ENCODE data around the gene LZTR1.
"Not testable (repeated sequence)": the region's sequence is repeated elsewhere in the genome, so short reads cannot be mapped to it uniquely, and the experiment has no call there.

LZTR1 gene

GRCh38 chr22:20981787-20982562 lies at the start of gene LZTR1:
Gene LZTR1 (plus strand): TSS chr22:20982297. CDS start chr22:20982372, 75 bp downstream.
- peak; percentile 84 for DNase-seq (ENCODE audit: low spot score)

- no peak for DNase-seq (ENCODE audit: low spot score)
These were observed 48.2 kb upstream of the LZTR1 start for GRCh38 chr22:20933910-20934309.

- not testable (repeated sequence) for DNase-seq (ENCODE audit: low spot score)
These were observed 47.0 kb upstream of the LZTR1 start for GRCh38 chr22:20935049-20935448.

DNA sequence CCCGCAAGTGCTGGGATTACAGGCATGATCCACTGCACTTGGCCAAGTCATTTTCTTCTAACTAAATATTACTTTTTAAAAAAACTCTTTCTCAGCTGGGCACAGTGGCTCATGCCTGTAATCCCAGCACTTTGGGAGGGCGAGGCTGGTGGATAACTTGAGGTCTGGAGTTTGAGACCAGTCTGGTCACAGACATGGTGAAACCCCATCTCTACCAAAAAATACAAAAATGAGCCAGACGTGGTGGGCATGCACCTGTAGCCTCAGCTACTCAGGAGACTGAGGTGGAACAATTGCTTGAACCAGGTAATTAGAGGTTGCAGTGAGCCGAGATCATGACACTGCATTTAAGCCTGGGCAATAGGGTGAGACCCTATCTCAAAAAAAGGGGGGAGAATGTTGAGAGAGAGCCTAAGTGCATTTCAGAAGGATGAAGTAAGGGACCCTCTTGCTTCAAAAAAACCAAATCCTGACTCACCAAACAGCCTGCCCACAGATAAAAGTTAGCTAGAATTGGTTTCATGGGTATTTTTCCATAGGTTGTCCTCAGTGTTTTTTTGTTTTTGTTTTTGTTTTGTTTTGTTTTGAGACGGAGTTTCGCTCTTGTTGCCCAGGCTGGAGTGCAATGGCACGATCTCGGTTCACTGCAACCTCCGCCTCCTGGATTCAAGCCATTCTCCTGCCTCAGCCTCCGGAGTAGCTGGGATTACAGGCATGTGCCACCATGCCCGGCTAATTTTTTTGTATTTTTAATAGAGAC lies 46.1 kb upstream of the LZTR1 start:
- DNase-seq (ENCODE audit: low spot score), result not testable (repeated sequence)

DNA sequence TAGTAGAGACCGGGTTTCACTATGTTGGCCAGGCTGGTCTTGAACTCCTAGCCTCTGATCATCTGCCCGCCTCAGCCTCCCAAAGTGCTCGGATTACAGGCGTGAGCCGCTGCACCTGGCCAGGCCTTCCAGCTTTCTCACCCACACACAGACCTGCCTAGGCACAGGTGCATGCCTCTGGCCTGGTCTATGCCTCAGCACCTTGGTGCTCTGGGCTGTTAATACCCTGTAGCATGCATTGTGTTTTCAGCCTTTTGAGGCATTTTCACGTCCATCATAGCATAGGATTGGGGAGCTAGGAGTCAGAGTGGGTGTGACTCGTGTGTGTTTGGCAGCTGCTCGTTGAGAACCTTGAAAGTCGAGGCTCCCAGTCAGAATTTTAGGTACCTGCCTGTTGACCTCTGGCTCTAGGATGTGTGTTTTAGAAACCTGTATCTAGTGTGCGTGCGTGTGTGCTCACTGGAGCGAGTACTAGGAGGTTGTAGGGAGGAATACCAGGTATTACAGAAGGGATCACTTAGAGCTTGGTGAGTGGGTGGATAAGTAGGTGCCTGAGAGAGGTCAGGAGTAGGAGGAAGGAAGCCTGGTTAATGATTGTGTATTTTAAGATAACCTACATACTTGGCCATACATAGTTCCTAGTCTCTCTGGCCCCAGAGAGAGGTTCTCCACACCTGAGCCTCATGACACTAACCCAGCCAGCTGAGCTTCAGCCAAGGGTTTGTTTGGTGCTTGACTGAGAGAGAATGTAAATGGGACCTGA lies 44.9 kb upstream of the LZTR1 start:
- DNase-seq (ENCODE audit: low spot score), result peak; percentile 54

DNA sequence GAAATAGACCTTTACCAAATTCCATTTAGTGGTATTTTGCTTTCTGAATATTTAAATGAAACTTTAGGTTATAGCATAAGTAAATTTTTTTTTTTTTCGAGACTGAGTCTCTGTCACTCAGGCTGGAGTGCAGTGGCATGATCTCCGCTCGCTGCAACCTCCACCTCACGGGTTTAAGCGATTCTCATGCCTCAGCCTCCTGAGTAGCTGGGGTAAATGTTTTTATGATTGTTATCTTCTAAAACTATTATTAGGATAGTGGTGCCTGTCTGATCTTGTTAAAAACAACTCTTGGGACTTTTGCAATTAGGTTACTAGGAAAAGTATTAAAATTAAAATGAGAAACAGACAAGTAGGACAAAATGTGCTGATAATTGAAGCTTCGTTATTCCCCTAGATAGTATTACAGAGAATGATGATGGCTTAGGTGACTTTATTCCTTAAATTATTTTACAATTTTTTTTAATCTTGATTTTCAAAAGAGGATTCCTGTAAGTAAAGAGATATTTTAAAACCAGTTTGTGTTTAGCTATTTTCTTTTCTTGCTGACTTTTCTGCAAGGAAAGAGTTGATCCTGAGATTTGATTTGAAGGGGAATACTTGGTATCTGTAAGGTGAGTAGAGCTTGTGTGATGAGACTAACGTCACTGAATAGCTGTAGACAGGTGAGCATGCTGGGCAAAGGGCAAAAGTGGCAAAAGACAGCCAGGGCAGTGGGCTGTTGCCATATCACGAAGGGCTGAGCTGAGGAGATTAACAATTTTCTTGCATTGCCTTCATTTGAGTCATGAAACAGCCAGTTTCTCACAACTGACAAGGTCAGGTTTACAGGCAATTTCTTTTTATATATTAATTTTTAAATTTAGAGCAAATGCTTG lies 44.1 kb upstream of the LZTR1 start:
- DNase-seq (ENCODE audit: low spot score), result no peak

GRCh38 chr22:20939457-20940185 lies 42.5 kb upstream of the LZTR1 start:
- DNase-seq (ENCODE audit: low spot score), result not testable (repeated sequence)

DNA sequence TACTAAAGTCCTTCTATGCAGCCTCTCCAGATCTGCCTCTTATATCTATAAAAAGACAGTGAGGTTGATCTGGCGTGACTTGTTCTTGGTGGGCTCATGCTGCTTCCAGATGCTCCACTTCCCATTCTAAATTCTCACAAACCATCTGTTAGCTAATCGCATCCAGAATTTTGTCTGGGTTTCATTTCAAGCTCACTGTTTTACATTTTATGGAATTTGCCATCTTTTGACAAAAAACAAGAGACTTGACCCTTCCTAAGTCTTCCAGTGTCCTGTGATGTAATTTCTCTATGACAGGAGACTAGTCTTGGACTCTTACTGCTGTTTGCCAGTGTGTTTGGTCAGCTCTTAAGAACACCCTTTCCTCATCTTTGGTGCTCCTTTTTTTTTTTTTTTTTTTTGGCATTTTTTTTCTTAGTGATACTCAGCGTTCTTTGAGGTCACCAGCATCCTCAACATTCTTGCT lies 41.9 kb upstream of the LZTR1 start:
- no peak for DNase-seq (ENCODE audit: low spot score)

DNA sequence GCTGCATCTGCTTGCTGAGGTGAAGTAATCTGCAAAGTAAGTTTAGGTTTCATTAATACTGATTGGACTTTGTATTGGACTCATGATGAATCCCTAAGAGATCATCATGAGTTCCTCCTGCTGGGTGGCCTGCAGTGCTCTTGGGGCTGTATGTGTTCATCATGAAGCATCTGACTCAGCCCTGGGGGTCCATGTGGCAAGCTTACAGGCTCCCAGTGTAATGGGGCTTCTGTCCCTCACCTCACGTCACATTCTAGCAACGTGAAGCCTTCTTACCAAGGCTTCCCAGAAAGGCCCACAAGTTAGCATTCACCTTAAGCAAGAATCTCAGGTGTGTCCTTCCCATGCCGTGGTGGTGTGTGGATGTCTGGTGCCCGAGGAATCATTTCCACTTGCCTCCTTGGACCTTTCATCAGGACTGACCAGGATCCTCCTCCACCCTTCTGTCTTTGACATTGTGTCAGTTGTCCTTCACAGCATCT lies 41.2 kb upstream of the LZTR1 start:
- no peak for DNase-seq (ENCODE audit: low spot score)

DNA sequence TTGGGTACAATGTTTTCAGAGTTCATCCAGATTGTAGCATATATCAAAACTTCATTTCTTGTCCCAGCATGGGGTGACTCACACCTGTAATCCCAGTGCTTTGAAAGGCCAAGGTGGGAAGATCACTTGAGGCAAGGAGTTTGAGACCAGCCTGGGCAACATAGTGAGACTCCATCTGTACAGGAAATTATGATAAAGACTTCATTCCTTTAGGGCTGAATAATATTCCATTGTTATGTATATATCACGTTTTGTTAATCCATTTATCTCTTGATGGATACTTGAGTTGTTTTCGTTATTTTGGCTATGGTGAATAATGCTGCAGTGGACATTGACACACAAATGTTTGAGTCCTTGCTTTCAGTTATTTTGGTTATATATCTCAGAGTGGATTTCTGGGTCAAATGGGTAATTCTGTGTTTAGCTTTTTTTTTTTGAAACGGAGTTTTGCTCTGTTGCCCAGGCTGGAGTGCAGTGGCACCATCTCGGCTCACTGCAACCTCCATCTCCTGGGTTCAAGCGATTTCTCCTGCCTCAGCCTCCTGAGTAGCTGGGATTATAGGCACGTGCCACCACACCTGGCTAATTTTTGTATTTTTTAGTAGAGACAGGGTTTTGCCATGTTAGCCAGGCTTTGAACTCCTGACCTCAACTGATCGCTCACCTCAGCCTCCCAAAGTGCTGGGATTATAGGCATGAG lies 39.7 kb upstream of the LZTR1 start:
- not testable (repeated sequence) for DNase-seq (ENCODE audit: low spot score)

GRCh38 chr22:20943104-20943933 lies 38.8 kb upstream of the LZTR1 start:
- no peak for DNase-seq (ENCODE audit: low spot score)

- no peak for DNase-seq (ENCODE audit: low spot score)
These were observed 38.1 kb upstream of the LZTR1 start for GRCh38 chr22:20944042-20944441.

DNA sequence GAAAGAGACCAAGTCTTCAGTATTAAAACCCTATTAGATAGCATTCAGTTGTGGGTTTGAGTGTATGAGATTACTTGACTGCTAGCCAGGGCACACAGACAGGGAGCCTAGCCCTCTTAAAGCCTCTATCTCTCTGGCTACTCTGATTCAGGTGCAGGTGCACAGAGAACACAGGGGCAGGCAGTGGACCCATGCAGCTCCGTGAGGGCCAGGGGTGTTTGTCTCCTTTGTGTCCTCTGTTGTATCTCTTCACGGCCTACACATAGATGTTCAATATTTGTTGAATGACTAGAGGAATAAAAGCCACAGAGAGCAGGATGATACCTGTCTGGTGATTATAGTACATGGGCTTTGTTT lies 36.5 kb upstream of the LZTR1 start:
- no peak for DNase-seq (ENCODE audit: low spot score)

- DNase-seq (ENCODE audit: low spot score), result peak; percentile 66
These were observed 35.8 kb upstream of the LZTR1 start for GRCh38 chr22:20946080-20946986.

DNA sequence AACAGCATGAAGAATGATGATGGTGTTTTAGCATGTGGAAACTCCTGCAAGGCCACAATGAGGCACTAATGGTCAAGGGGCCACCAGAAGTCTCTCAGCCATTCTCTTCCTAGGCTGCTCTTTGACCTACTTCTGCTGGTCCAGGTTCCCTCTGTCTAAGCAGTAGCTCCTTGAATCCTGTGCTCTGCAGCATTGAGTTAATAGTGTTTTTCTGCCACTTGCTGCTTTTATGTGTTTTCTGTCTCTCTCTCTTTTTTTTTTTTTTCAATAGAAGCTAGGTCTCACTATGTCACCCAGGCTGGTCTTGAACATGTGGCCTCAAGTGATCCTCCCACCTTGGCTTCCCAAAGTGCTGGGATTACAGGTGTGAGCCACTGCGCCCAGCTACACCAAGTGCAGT lies 35.1 kb upstream of the LZTR1 start:
- no peak for DNase-seq (ENCODE audit: low spot score)

DNA sequence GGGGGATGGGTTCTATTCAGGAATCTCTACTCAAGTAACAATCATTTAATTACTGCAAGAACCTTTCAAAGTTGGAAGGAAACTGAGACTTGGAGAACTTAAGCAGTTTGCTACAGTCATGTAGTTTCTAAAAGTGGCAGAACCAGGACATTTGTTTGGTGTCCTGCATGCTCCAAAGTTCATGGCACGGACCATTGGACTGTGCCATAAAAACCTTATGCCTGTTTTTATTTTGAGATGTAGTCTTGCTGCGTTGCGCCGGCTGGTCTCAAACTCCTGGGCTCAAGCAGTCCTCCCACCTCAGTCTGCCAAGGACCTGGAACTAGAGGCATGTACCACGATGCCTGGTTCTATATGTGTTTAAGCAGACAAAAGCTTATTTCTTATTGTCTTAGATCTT lies 33.6 kb upstream of the LZTR1 start:
- DNase-seq (ENCODE audit: low spot score), result no peak

- DNase-seq (ENCODE audit: low spot score), result no peak
These were observed 33.1 kb upstream of the LZTR1 start for GRCh38 chr22:20948989-20949388.

DNA sequence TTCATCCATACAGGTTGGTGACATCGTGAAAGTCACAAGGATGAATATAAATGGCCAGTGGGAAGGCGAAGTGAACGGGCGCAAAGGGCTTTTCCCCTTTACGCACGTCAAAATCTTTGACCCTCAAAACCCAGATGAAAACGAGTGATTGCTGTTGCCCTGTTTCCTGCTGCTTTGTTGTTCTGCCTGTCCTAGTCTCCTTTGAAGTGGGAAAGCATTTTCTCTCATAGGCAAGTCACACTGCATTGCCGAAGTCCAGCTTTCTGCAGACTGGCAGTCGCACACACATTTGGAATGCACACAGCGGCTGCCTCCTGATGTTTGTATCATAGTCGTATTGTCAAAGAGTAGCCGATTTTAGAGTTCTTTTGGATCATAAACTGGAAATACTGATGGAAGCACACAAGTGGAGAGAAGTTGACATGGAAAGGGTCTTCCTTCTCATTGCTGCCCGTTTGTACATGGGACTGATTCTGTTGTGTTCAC lies 32.4 kb upstream of the LZTR1 start:
- no peak for DNase-seq (ENCODE audit: low spot score)

Measured in kidney tubule cell (primary cell).